NCI-H82 (cell line): ENCODE measurements around the gene FGGY.
"Not testable (repeated sequence)": the region's sequence is repeated elsewhere in the genome, so short reads cannot be mapped to it uniquely, and the experiment has no call there.

Experiments used
- DNase-seq: peaks from one replicate; lab custom pipeline; 2025; lab: John Stamatoyannopoulos, UW

FGGY gene, protein sequence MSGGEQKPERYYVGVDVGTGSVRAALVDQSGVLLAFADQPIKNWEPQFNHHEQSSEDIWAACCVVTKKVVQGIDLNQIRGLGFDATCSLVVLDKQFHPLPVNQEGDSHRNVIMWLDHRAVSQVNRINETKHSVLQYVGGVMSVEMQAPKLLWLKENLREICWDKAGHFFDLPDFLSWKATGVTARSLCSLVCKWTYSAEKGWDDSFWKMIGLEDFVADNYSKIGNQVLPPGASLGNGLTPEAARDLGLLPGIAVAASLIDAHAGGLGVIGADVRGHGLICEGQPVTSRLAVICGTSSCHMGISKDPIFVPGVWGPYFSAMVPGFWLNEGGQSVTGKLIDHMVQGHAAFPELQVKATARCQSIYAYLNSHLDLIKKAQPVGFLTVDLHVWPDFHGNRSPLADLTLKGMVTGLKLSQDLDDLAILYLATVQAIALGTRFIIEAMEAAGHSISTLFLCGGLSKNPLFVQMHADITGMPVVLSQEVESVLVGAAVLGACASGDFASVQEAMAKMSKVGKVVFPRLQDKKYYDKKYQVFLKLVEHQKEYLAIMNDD

DNA sequence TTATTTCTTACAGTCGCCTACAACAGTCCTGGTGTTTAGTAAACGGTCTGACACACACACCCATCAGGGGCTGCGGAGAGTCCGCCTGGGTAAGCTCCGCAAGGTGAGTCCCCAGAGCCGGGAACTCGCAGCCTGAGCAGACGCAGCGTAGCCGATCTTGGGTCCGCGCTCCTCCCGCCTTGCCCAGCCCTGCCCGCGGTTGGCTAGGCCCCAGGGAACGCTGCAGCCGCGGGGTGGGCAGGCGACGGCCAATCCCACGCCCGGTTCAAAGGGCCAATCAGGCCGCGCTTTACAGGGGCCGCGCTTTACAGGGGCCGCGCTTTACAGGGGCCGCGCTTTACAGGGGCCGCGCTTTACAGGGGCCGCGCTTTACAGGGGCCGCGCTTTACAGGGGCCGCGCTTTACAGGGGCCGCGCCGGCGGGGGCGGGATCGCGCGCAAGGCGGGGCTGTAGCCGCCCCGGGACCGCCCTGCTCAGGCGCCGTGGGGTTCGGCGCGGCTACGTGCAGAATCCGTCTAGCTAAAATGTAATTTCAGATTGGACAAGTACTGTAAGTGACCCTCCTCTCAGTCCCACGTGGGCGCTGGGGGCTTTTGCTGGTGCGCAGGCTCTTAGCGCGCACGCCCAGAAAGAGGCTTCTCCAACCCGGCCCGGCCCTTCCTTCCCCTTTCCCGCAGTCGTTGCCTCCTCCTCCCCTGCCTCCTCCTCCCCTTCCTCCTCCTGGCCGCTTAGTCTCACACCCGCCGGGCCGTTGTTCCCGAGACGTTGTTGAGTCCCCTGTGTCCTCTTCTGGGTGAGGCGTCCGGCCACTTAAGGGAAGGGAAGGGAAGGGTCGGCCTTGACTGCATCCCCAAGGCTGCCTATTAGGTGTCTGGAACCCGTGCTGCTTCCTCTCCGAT lies at the start of gene FGGY:
Gene FGGY (plus strand): TSS at position 737 of the 899 bp plus-strand sequence. CDS start 24,456 bp downstream, outside the sequence.
- DNase-seq, result peak; percentile 99

DNA sequence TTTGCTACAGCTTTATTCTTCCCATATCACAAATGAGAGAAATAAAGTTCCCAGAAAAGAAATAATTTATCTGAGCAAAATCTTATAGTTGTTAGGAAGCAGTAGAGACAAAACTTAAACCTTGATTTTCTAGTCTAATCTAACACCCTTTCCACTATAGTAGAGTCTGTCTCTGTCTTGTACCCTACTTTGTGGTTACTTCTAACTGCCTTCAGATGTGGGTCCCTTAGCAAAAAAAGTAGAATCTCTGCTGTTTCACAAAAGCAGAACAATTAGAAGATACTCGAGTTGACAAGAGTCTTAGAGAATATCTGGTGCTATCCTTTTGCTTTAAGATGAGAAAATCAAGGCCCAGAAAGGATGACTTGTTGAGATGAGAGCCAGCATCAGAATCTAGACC lies 48.1 kb upstream of the FGGY start:
- DNase-seq, result no peak

DNA sequence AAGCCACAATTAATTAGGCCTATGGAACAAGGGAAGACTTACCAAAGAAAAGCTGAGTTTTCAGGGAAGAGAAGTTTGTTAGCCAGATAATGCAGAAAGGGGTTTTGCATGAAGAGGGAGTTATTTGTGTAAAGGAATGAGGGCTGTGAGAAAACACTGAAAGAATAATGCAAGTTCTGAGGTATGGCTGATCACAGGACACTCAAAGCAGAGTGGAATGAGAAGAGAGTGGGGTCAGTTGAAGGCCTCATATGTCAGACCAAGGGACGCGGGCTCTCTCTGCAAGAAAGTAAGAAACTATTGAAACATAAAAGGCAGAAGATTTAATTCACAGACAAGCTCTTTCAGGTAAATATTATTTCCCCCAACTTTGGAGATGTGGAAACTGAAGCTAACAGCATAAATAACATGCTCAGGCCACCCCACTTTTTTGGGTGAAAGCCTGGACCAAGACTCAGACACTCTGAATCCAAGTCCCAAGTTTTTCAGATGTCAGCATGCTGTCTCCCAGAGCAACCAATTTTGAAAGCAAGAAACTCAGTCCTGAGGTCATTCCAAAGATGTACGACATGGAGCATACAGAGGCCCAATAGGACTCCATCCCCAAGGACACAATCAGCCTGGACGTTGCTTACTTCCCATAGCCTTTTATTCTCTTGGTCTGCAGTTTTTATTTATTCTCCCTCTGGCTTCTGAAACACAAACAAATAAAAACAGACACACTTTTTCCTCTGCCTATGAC lies 47.3 kb upstream of the FGGY start:
- no peak for DNase-seq

DNA sequence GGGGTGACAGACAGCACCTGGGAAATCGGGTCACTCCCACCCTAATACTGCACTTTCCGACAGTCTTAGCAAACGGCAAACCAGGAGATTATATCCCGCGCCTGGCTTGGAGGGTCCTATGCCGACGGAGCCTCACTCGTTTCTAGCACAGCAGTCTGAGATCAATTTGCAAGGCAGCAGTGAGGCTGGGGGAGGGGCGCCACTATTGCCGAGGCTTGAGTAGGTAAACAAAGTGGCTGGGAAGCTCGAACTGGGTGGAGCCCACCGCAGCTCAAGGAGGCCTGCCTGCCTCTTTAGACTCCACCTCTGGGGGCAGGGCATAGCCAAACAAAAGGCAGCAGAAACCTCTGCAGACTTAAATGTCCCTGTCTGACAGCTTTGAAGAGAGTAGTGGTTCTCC lies 45.8 kb upstream of the FGGY start:
- DNase-seq, result not testable (repeated sequence)

DNA sequence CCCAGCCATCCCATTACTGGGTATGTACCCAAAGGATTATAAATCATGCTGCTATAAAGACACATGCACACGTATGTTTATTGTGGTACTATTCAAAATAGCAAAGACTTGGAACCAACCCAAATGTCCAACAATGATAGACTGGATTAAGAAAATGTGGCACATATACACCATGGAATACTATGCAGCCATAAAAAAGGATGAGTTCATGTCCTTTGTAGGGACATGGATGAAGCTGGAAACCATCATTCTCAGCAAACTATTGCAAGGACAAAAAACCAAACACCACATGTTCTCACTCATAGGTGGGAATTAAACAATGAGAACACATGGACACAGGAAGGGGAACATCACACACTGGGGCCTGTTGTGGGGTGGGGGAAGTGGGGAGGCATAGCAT lies 40.5 kb upstream of the FGGY start:
- not testable (repeated sequence) for DNase-seq

DNA sequence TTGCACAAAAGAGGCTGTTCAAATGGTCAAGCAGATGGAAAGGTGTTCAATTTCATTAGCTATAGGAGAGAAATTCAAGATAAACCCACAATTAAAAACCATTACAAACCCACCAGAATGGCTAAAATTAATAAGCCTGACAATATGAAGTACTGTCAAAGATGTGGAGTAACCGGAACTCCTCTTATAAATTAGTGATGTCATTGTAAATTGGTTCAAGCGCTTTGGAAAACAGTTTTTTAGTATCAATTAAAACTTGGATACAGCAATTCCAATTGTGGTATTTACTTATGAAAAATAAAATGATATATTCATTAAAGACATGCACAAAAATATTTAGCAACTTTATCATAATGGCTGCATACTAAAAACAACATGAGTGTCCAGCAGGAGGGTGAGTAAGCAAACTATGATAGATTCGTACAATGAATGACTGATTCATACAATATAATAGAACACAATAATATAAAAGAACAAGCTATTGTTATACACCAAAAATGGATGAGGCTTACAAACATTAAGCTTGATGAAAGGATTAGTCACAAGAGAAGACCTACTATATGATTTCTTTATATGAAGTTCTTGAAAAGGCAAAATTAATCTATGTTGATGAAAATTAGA lies 38.4 kb upstream of the FGGY start:
- DNase-seq, result no peak

DNA sequence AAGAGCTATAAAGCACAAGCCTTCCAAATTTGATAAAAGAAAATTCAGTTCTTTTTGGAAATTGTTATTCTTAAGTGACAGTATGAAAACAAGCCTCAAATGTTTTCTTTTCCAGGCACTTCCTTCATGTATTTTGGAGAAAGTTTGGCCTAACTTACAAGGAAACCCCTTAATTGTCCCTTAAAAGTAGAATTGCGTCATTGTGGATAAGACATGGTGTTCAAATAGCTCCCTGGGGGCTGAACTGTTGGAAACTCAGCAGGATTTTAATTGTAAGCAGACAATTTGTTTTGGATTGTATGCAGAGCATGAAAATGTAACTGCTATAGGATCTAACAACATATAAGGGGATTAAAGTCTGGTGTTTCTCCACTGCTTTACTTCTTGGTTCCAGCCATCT lies 35.4 kb upstream of the FGGY start:
- no peak for DNase-seq

DNA sequence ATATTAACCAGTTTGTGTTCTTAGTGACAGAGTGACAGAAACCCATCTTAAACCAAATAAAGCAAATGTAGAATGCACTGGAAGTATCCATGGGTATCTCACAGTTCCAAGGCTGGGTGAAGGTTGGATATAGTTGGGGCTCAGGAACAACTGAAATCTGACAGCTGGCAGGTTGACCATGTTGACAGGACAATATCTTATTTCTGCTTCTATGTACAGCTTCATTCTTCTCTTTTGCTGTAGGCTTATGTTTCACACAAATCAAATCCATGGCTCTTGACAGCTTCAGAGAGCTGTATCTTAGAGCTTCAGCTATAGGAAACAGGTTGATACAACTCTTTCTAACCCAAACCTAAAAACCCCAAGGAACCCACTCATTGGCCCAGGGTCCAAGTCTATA lies 34.3 kb upstream of the FGGY start:
- DNase-seq, result no peak

DNA sequence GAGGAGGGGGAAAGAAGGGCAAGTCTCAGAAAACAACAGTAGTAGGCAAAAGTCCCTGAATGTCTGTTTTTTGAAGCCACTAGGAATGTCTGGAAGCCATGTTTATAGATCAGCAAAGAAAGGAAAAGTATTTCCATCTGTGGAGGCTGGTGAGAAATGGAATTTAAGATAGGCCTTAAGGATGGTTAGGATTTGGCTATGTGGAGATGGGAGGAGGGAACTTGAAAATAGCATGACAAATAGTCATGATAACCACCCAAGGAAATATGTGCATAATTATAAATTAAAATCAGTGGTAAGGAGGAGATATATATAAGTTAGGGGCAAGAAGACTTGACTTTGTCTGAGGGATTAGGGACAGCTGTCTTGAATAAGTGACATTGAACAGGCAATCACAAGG lies 33.8 kb upstream of the FGGY start:
- no peak for DNase-seq

DNA sequence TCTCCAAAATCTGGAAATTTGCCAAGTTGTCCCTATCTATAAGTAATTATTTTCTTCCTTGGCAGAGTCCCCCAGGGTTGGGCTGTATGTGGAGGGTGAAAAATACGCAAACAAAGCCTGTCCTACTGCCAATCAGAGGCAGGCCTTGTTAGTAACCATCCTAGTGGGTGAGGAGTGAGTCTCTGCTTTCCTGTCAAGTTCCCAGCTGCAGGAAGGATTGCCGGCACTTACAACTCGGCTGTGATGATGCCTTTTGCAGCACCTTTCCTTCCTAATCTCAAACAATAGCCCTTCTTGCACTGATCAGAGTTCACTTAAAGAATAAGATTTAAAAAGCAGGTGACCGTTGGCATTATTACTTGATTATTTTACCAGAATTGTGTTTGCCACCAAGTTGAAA lies 31.3 kb upstream of the FGGY start:
- DNase-seq, result no peak

DNA sequence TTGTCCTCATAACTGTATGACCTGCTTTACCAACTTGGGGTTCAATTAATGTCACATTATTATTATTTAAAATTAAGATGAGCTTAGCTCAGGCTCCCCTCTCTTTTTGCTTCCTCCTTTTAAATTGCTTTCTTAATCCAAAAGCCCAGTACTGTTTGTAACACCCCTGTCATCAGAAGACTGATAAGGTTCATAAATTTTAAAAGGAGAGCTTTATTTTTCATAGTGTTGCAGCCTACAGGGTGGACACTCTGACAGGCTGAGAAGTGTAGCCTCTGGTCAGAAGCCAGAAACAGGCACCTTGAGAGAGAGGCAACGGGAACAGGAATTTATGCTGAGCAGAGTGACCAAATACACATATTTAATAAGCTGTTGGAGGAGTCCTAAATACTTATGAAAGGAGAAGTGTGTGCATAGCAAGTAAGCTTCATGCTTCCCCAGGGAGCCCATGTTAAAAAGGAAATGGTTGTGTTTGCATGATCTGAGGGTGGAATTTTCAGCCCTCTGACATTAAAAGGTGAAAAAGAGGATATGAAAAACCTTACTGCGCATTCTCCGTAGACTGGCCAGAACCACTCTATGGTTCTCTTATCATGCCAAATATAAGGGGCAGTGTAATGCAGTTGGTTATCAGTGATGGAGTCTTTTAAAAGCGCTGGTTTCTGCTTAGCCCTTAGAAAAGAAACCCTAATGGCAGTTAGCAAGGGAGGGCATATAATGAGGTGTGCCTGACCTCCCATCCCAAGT lies 30.5 kb upstream of the FGGY start:
- no peak for DNase-seq

DNA sequence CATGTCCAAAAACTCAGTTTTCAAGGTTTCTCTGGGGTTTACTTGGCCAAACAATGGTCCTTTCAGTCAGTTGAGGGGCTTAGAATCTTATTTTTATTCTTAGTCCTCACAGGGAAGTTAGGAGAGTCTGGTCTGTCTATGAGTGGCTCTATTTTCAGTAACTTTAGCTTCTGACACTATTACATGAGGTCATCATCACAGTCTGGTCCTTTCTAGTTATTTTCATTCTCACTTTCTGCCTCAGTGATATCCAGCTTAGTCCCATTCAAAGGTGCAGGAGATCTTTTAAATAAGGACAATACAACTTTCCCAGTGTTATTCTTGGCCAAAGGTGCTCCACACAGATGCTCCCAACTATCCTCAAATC lies 30.0 kb upstream of the FGGY start:
- DNase-seq, result no peak

DNA sequence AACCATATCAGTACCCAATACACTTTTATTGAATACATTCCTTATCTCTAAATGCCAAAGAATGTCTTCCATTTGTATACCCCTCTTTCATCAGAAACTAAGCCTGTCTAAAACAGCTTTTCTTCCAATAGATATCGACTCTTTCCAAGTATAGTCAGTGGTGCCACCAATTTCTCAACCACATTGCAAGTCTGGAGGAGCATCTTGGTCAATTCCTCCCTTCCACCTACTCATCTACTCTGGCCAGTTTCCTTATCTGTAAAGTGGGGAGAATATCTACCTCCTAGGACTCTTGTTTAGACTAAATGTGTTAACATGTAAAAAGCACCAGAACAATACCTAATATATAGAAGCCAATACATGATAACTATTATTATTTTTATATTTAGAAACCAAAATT lies 28.5 kb upstream of the FGGY start:
- DNase-seq, result no peak

DNA sequence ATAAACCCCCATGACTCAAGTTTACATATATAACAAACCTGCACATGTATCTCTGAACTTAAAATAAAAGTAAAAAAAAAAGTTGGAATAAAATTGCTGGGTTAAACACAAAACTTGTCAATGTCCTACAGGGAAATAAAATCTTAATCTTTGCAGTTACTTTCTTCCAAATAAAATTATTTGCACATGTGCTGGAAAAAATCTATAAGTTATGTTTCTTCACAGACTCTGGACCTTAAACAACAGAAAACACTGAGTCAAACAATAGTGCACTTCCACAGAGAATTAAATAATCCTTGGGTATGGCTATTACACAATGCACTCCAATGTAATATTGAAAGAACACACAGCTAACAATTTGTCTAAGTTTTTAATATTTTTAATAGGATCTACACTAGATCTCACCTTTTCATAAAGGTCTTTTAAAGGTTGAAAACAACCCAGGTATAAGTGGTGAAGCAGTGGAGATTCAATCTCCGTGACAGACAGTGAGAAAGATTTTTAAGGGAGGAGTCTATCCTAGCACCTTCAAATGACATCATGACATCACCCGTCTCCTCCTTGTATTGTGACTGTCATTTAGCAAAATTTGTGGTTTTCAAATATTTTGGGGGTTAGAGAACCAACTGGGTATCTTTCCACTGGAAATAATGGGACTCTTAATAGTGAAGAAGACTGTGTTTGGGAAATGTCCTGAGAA lies 25.2 kb upstream of the FGGY start:
- no peak for DNase-seq

DNA sequence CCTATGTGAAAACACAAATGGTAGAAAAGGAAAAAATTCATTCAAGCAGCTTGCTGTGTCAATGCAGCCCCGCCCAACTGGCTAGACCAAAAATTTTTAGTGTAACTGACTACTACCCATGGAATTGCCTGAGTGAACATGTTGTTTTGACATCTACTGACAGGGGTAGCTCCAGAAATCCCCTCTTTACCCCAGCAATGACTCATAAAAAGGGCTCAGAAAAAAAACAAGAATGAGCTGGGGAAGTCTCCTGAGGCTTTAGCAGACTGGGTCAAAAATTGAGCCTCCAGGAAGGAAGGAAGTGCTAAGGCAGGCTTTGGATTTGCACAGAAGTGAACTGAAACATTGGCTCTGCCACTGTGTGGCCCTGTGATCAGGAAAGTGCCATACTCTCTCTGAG lies 24.4 kb upstream of the FGGY start:
- DNase-seq, result no peak

DNA sequence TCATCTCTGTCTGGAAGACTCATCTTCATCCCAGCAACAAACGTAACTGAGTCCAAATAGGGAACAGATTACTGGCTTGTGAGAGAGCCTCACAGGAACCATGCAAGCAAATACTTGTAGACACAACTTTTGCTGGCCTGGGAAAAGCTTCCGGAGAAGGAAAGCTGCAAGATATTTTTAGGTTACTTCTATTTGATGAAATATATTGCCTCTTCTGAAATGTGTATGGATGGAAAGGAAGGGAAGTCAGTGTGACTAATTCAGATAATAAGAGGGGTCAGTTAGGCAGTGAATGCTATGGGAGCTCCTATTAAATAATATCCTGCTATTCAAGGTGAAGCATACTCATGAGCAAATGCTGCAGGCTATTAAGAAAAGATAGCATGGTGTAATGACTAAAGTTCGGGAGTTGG lies 20.4 kb upstream of the FGGY start:
- no peak for DNase-seq

DNA sequence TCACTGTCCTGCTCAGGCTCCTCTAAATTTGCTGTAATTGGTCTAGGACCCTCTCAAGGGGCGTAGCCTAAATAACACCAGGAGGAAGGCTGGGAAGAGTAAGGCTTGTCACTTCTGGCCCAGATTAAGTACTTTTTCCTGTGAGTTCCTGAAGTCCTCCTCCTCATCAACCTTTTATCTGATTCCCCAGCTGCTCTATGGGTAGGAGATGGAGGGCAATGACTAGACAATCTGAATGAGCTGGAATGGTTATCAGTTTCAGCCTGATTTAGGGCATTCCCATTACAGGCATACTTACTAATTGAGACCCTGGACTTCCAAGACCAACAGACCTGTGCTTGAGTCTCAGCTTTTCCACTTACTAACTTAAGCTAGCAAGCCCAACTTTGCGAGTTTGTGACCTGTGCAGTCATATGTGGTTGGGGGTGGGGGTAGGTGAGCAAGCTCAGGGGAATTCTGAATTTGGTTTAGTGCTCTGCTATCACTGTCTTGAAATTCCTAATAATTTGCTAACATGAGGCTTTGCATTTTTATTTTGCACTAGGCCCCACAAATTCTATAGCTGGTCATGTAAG lies 18.0 kb upstream of the FGGY start:
- no peak for DNase-seq

DNA sequence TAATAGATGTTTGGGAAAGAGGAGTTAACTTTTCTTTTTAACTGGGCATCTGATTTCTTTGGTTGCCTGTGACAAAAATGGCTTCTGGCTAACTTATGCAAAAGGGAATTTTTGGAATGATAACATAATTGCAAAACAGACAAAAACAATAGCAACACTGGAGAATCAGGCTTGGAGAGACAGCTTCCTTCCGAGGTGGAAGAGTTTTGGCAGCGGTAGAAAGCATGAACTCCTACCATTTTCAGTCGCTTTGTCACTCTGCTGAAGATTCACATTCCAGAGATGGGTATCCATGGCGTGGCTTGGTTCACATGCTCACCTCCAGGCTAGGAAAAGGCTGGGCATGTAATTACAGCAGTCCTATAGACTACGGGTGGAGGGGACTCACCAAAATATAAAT lies 17.2 kb upstream of the FGGY start:
- DNase-seq, result no peak

DNA sequence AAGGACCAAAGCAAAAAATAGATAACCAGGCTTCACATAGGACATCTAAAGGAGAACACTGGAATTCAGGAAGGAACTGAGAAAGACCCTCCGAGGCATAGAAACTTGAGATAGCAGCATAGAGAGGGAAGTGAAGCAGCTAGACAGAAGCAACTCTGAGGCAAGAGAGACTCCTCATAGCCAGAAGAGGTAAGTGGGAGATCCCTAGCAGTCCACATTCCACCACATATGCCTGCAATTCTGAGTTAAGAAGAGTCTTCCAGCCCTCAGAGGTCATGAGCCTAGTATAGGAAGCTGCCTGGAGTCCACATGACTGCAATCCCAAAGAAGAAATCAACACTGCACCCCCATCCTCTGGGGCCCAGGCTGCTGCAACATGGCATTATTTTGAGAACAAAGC lies 13.9 kb upstream of the FGGY start:
- DNase-seq, result no peak

DNA sequence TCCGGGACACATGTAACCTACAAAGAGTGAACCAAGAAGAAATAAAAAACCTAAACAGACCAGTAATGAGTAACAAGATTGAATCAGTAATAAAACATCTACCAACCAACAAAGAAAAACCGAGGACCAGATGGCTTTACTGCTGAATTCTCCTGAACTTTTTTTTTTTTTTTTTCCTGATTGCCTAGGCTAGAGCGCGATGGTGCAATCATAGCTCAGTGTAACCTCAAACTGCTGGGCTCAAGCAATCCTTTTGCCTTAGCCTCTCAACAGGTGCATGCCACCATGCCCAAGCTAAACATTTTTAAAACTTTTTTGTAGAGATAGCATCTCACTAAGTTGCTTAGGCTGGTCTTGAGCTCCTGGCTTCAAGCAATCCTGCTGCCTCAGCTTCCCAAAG lies 11.2 kb upstream of the FGGY start:
- DNase-seq, result no peak
